ENCODE measurements around the gene PLD2.

PLD2 gene

DNA sequence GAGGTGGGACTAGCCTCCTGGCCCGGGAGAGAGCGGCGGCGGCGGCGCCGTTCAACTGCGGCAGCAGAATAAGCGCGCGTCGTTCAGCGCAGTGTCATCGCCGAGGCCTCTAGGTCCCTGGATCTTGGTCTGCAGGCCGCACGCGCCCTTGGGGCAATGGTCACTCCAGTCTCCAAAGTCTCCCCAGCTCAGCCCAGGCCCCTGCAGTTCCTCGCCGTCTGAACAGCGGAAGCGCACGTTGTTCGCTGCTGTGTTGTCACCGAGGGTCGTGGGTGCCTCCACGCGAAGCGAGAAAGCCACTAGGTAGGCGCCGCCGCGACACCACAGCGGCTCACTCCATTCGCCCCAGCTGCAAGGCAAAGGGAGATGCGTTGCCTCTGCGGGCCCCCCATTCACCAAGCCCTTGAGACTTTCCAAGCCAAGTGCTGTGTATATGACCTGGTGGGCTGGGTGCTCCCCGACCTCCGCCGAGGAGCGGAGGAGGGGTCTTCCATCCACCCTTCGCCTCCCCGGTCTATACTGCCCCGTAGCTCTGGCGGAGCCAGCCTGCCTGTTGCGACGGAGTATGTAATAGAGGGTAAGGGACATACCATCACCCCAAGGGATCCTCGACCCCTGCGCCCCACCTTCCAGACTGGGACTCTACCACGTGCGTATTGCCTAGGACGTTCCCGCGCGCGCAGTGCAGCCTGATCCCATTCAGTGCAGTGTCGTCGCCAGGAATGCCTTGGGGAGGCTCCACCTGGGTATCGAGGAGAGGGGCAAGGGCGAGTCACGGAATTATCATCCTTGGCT lies 21.4 kb upstream of the PLD2 start:
- TF ChIP-seq, protein P1, sequence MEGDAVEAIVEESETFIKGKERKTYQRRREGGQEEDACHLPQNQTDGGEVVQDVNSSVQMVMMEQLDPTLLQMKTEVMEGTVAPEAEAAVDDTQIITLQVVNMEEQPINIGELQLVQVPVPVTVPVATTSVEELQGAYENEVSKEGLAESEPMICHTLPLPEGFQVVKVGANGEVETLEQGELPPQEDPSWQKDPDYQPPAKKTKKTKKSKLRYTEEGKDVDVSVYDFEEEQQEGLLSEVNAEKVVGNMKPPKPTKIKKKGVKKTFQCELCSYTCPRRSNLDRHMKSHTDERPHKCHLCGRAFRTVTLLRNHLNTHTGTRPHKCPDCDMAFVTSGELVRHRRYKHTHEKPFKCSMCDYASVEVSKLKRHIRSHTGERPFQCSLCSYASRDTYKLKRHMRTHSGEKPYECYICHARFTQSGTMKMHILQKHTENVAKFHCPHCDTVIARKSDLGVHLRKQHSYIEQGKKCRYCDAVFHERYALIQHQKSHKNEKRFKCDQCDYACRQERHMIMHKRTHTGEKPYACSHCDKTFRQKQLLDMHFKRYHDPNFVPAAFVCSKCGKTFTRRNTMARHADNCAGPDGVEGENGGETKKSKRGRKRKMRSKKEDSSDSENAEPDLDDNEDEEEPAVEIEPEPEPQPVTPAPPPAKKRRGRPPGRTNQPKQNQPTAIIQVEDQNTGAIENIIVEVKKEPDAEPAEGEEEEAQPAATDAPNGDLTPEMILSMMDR (IDR thresholded peaks at IDR 0.05; ENCODE audit: low read depth, low read length): no peak
- DNase-seq (ENCODE audit: extremely low read depth, low read depth): no peak

DNA sequence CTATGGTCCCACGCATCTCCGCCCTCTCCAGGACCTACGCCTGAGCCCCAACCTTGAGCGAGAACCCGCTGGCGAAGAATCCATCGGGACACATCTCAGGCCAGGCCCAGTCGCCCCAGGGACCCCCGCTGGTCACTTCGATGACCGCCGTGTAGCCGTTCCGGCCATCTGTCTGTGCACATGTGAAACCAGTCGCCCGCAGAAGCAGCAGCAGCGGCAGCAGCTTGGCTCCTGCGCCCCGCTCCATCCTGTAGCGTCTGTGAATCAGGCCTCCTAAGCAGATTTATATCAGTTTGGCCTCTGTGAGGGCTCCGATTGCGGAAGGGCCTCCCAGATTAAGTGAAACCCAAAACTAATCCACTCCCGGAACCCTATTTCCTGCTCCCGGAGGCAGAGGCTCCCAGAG lies 20.8 kb upstream of the PLD2 start, which contains the start of gene VMO1:
VMO1 (minus strand) TSS at position 259 of the 406 bp plus-strand sequence; CDS start at position 247, 12 bp downstream.
- no peak for DNase-seq (ENCODE audit: extremely low read depth, low read depth)
- TF ChIP-seq, protein P1 (IDR thresholded peaks at IDR 0.05; ENCODE audit: low read depth, low read length): no peak

DNA sequence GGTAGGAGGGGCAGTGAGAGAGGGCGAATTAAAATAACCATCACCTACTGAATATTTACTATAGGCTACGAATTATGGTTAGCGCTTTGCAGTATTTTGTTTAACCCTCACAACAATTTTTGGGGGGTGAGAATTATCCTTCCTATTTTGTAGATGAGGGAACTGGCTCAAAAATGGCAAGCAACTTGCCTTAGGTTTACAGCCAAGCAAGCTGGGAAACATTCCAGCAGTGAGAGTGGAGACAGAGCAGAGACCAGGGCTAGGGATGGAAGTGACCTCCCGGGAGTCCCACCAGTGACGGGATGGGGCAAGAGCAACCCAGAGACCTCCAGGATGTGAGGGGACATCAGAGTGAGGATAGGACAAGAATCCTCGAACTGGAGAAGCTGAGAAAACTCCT lies 20.4 kb upstream of the PLD2 start:
- TF ChIP-seq, protein P1 (IDR thresholded peaks at IDR 0.05; ENCODE audit: low read depth, low read length): no peak
- DNase-seq (ENCODE audit: extremely low read depth, low read depth): no peak

DNA sequence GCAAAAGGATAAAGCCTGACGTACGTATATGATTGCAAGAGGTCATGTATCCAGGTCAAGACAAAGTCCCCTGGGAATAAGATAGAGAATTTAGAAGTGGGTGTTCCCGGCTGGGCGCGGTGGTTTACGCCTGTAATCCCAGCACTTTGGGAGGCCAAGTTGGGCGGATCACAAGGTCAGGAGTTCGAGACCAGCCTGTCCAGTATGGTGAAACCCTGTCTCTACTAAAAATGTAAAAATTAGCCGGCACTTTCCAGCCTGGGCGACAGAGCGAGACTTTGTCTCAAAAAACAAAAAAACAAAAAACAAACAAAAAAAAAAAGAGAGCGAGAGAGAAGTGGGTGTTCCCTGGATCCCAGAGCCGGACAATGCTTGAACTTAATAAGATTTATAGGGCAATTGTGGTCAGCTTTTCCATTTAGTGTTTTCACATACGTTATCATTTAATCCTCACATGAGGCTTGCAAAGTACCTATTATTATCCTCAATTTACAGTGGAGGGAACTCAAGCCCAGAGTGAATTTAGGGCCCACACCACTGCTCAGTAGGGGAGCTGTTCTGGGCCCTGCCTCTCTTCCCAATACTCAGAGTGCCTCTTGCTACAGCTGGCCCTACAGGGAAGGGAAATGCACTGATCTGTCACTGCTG lies 18.7 kb upstream of the PLD2 start:
- no peak for DNase-seq (ENCODE audit: extremely low read depth, low read depth)
- TF ChIP-seq, protein P1 (IDR thresholded peaks at IDR 0.05; ENCODE audit: low read depth, low read length): no peak

DNA sequence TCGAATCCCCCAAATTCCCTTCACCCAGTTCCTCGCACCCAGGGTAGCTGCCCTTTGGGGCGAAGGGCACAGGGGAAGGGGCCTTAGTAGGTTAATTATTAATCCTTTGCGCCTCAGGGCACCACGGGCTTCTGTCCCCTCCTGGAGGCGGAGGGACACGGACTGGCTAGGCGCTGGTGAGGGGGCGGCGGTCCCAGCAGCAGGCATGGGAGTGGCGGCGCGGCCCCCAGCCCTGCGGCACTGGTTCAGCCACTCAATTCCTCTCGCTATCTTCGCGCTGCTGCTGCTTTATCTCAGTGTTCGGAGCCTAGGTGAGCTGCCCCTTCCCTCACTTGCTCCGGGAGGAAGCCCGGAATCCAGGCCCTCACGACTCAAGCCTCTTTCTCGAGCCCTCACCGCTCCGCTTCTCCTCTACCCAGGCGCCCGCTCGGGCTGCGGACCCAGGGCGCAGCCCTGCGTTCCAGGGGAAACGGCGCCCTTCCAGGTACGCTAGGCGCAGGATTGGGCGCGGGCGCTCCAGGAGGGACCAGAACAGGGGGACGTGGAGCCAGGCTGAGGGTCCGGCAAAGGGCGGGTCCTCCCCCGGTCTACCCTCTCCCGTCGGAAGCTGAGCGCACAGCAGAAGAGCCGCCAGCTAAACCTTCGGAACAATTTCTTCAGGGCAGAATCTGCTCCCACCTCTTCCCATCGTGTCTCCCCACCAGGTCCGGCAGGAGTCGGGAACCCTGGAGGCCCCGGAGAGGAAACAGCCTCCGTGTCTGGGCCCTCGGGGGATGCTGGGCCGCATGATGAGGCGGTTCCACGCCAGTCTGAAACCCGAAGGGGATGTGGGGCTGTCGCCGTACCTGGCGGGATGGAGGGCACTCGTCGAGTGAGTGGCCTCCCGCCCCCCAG lies 17.9 kb upstream of the PLD2 start, which contains the start of gene GLTPD2:
GLTPD2 (plus strand) TSS at position 158 of the 894 bp plus-strand sequence; CDS start at position 206, 48 bp downstream.
- no peak for DNase-seq (ENCODE audit: extremely low read depth, low read depth)

DNA sequence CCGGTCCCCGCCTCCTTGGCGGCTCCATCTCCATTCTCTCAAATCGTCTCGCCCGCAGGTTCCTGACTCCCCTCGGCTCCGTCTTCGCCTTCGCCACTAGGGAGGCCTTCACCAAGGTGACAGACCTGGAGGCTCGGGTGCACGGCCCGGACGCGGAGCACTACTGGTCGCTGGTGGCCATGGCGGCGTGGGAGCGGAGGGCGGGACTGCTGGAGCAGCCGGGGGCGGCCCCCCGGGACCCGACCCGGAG lies 17.3 kb upstream of the PLD2 start:
- no peak for DNase-seq (ENCODE audit: extremely low read depth, low read depth)
- TF ChIP-seq, protein P1 (IDR thresholded peaks at IDR 0.05; ENCODE audit: low read depth, low read length): no peak

More for the DNA sequence above, 17.9 kb upstream of the PLD2 start, which contains the start of gene GLTPD2:
- TF ChIP-seq, protein P1 (IDR thresholded peaks at IDR 0.05; ENCODE audit: low read depth, low read length): no peak
